CD4-positive, alpha-beta T cell (primary cell): ENCODE data around the gene ZNF600. TPM values are rescaled to one million over a fixed set of nuclear protein-coding genes. Genes with fewer than 3 reads are reported as not detected.
"Not testable (repeated sequence)": the region's sequence is repeated elsewhere in the genome, so short reads cannot be mapped to it uniquely, and the experiment has no call there.

ENCODE experiments used
- ATAC-seq: fragments of 200-7000 bp; cut with Tn5 transposase; one replicate; pipeline ENCODE4 v1.10.0; 2022; ENCODE audit warnings: mild to moderate bottlenecking; ENCODE audit not compliant: poor library complexity
- CTCF ChIA-PET: fragments of 350-600 bp; sonication (Branson Sonifier 250); formaldehyde crosslinking; loops from one replicate; lab custom pipeline; 2021; ENCODE audit warnings: antibody characterized with exemption, inconsistent platforms; lab: Charles Lee
- POLR2A ChIA-PET: fragments of 350-600 bp; sonication (Branson Sonifier 250); formaldehyde crosslinking; loops from one replicate; lab custom pipeline; 2021; ENCODE audit warnings: antibody characterized with exemption, inconsistent platforms; lab: Charles Lee
- DNase-seq, 14 experiments: peaks; one replicate each; pipeline ENCODE4 v3.0.0-alpha.2; 2013 to 2020; ENCODE audit warnings: mixed read lengths in 2 of 14
- H3K27ac ChIP-seq, 2 donors: one replicate each; pipeline versions ENCODE4 v1.5.1 to v1.7.0; 2013; ENCODE audit warnings: low read length in 2 of 2, low read depth in 1 of 2, mild to moderate bottlenecking in 1 of 2
- H3K27me3 ChIP-seq, 2 experiments: 1 replicate in 1 of 2; 2 replicates in 1 of 2; pipeline versions ENCODE4 v1.6.1 to v1.7.0; 2013; ENCODE audit warnings: low read length in 2 of 2, control low read depth in 1 of 2, mild to moderate bottlenecking in 1 of 2, moderate library complexity in 1 of 2; ENCODE audit not compliant: insufficient read depth in 2 of 2, control insufficient read depth in 1 of 2
- H3K36me3 ChIP-seq: one replicate; pipeline ENCODE4 v1.6.1; 2013; ENCODE audit warnings: low read length, control low read depth; ENCODE audit not compliant: insufficient read depth
- H3K4me1 ChIP-seq: one replicate; pipeline ENCODE4 v1.6.1; 2013; ENCODE audit warnings: low read length, control low read depth; ENCODE audit not compliant: insufficient read depth
- H3K4me3 ChIP-seq: one replicate; pipeline ENCODE4 v1.5.1; 2013; ENCODE audit warnings: mild to moderate bottlenecking, low read length, moderate library complexity
- H3K9me3 ChIP-seq, 2 experiments: 1 replicate in 1 of 2; 2 replicates in 1 of 2; pipeline versions ENCODE4 v1.6.1 to v1.7.0; 2013; ENCODE audit warnings: low read length in 2 of 2, mild to moderate bottlenecking in 2 of 2, control low read depth in 1 of 2, moderate library complexity in 1 of 2; ENCODE audit not compliant: control insufficient read depth in 1 of 2, insufficient read depth in 1 of 2
- H3K27ac Mint-ChIP-seq: one replicate; pipeline ENCODE4 v1.8.0; 2020; ENCODE audit warnings: mixed read lengths
- H3K27me3 Mint-ChIP-seq: one replicate; pipeline ENCODE4 v1.8.0; 2021; ENCODE audit warnings: mixed read lengths
- H3K36me3 Mint-ChIP-seq: one replicate; pipeline ENCODE4 v1.8.0; 2021; ENCODE audit warnings: low read depth, mixed read lengths
- H3K4me1 Mint-ChIP-seq: one replicate; pipeline ENCODE4 v1.8.0; 2021; ENCODE audit warnings: low read depth, mixed read lengths
- H3K4me3 Mint-ChIP-seq: one replicate; pipeline ENCODE4 v1.8.0; 2020; ENCODE audit warnings: mild to moderate bottlenecking, mixed read lengths
- H3K9me3 Mint-ChIP-seq: one replicate; pipeline ENCODE4 v1.8.0; 2020; ENCODE audit warnings: mixed read lengths
- CTCF ChIP-seq: fragments of 200-600 bp; IDR thresholded peaks from one replicate; pipeline ENCODE4 v1.8.0; 2022; ENCODE audit warnings: antibody characterized with exemption, mild to moderate bottlenecking
- intact Hi-C, 2 experiments: fragments of 100-400 bp; cut with DNase I in 1 of 2; cut with micrococcal nuclease in 1 of 2; formaldehyde crosslinking; loops; one replicate each; pipeline versions ENCODE4 v1.15.1 to v1.9.0; 2023 to 2025; cut with DNase I, micrococcal nuclease
- total RNA-seq, 174 experiments: library from RNA in 2 of 174; stranded (reverse) in 2 of 174; gene quantifications; one replicate each; pipeline ENCODE4 v1.2.3 and lab custom pipeline; 2021 to 2026

ZNF600 gene
- total RNA-seq, 2 experiments from 2014 or later: 11.2 to 13.4 TPM

GRCh38 chr19:52748336-52748950 is 38.1 kb downstream of the ZNF600 start:
- POLR2A ChIA-PET: no interaction called here
- H3K4me1 Mint-ChIP-seq: peaks cover 8% of the 10 kb centered on the region
- Histone ChIP-seq H3K27me3 (no peaks in the 10 kb centered on the region), H3K36me3 (no peaks in the 10 kb centered on the region), H3K4me1 (no peaks in the 10 kb centered on the region), H3K9me3 (no peaks in the 10 kb centered on the region), H3K27ac (no peak overlapping the region), H3K4me3 (no peak overlapping the region)
- CTCF ChIA-PET: interaction anchor here (1.7 kb wide), 1 partner anchor 500 kb away, joined by 5 read pairs; no protein-coding TSS in a partner anchor
- ATAC-seq: no peak
- no peak overlapping the region for H3K27ac Mint-ChIP-seq
- DNase-seq: peak in 4 of 14 experiments; percentile 26 to 74 (median 66)
- no peak overlapping the region for H3K4me3 Mint-ChIP-seq
- peak; percentile 24 for TF ChIP-seq CTCF
- H3K9me3 Mint-ChIP-seq: no peaks in the 10 kb centered on the region
- H3K36me3 Mint-ChIP-seq: no peaks in the 10 kb centered on the region
- intact Hi-C loops: loop anchor here in 1 of 2 experiments (1.0 to 2.0 kb wide), 2 partner anchors 406 to 500 kb away; no protein-coding TSS in a partner anchor
- H3K27me3 Mint-ChIP-seq: no peaks in the 10 kb centered on the region

GRCh38 chr19:52745919-52746318 is 40.7 kb downstream of the ZNF600 start:
- H3K4me1 Mint-ChIP-seq: peaks cover 28% of the 10 kb centered on the region
- H3K4me3 Mint-ChIP-seq, POLR2A ChIA-PET, ATAC-seq, H3K27ac Mint-ChIP-seq, CTCF ChIA-PET, H3K27me3 ChIP-seq, H3K36me3 Mint-ChIP-seq, H3K4me3 ChIP-seq, H3K27ac ChIP-seq, H3K27me3 Mint-ChIP-seq, H3K36me3 ChIP-seq, H3K9me3 ChIP-seq, H3K9me3 Mint-ChIP-seq, intact Hi-C loops: not testable (repeated sequence)
- DNase-seq: peak in 5 of 14 experiments; percentile 5 to 53 (median 41)
- peaks cover 11% of the 10 kb centered on the region for H3K4me1 ChIP-seq

- H3K9me3 ChIP-seq: peaks cover 0 to 5% of the 10 kb centered on the region in 2 experiments
- no peak overlapping the region for H3K4me3 ChIP-seq
- H3K27me3 ChIP-seq: no peaks in the 10 kb centered on the region
- H3K36me3 Mint-ChIP-seq: no peaks in the 10 kb centered on the region
- ATAC-seq (no peak), DNase-seq (no peak)
- CTCF ChIA-PET: no interaction called here
- intact Hi-C loops: no loop called here
- H3K4me1 ChIP-seq: peaks cover 11% of the 10 kb centered on the region
- no peak overlapping the region for H3K27ac ChIP-seq
- no peaks in the 10 kb centered on the region for H3K27me3 Mint-ChIP-seq
- H3K4me3 Mint-ChIP-seq: no peak overlapping the region
- no peak overlapping the region for H3K27ac Mint-ChIP-seq
- POLR2A ChIA-PET: no interaction called here
- no peaks in the 10 kb centered on the region for H3K36me3 ChIP-seq
- H3K9me3 Mint-ChIP-seq: no peaks in the 10 kb centered on the region
- H3K4me1 Mint-ChIP-seq: peaks cover 28% of the 10 kb centered on the region
- TF ChIP-seq CTCF: no peak
Observed at GRCh38 chr19:52743091-52743490, 43.5 kb downstream of the ZNF600 start.

- peaks cover 11% of the 10 kb centered on the region for H3K4me1 ChIP-seq
- H3K36me3 ChIP-seq: no peaks in the 10 kb centered on the region
- ChIA-PET CTCF (no interaction called here), POLR2A (no interaction called here)
- H3K9me3 ChIP-seq: peaks cover 0 to 5% of the 10 kb centered on the region in 2 experiments
- no peak for TF ChIP-seq CTCF
- intact Hi-C loops: no loop called here
- Mint-ChIP-seq H3K27me3 (no peaks in the 10 kb centered on the region), H3K9me3 (no peaks in the 10 kb centered on the region), H3K36me3 (no peaks in the 10 kb centered on the region), H3K4me3 (no peak overlapping the region), H3K27ac (peak overlapping the region; percentile 2), H3K4me1 (peaks cover 28% of the 10 kb centered on the region)
- no peaks in the 10 kb centered on the region for H3K27me3 ChIP-seq
- peak overlapping the region in 1 of 2 donors; percentile 34 for H3K27ac ChIP-seq
- ATAC-seq (peak; percentile 24), DNase-seq (peak in 2 of 14 experiments; percentile 20 to 43)
- H3K4me3 ChIP-seq: no peak overlapping the region
Observed at GRCh38 chr19:52742516-52742915, 44.1 kb downstream of the ZNF600 start.
